Stomach (tissue), 4 donors: ENCODE data around the gene BNIP3.

ENCODE experiments used
- EP300 ChIP-seq: sonication (generic); formaldehyde crosslinking; IDR thresholded peaks from one replicate; pipeline ENCODE4 v1.6.1; 2017; ENCODE audit warnings: antibody characterized with exemption
- POLR2A ChIP-seq, 4 donors: fragments of 450-650 bp; IDR thresholded peaks; one replicate each; pipeline ENCODE4 v1.6.1; 2016; ENCODE audit warnings: antibody characterized with exemption in 4 of 4, control low read depth in 2 of 4, mild to moderate bottlenecking in 1 of 4, moderate library complexity in 1 of 4
- POLR2AphosphoS5 ChIP-seq, 3 donors: sonication (generic); formaldehyde crosslinking; IDR thresholded peaks; one replicate each; pipeline ENCODE4 v1.6.1; 2016; ENCODE audit warnings: antibody characterized with exemption in 3 of 3
- TF ChIP-seq, protein P1 (sequence below), 7 experiments: fragments of 450-650 bp in 4 of 7; fragments of 200-600 bp in 3 of 7; sonication (generic) in 3 of 7; IDR thresholded peaks; one replicate each; pipeline ENCODE4 v1.5.1; 2016 to 2019; ENCODE audit warnings: antibody characterized with exemption in 7 of 7, control low read depth in 2 of 7, mild to moderate bottlenecking in 1 of 7

DNA sequence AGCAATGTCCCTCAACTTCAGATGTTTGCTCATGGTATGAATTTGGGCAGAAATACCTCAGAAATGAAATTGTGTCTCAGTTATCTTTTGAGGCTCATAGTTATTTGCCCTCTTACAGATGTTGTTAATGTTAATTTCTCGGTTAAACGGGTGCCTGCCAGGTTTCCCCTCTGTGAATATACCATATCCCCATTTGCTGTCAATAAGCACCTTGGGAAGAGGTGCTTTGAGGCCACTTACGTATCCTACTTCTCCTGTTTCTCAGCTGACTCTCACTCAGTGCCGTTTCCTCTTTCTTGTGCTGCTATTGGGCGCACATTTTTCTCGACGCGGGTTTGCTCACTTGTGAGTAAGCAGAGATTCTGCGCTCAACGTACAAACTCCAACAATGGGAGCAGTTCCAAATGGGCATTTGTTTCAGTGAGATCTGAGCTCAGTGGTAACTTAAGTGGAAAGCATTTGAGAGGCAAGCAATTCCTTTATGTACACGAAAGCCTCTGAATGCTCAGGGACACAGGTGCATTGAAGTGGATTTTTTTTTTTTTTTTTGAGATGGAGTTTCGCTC is 49.3 kb upstream of the BNIP3 start:
- TF ChIP-seq, protein P1, sequence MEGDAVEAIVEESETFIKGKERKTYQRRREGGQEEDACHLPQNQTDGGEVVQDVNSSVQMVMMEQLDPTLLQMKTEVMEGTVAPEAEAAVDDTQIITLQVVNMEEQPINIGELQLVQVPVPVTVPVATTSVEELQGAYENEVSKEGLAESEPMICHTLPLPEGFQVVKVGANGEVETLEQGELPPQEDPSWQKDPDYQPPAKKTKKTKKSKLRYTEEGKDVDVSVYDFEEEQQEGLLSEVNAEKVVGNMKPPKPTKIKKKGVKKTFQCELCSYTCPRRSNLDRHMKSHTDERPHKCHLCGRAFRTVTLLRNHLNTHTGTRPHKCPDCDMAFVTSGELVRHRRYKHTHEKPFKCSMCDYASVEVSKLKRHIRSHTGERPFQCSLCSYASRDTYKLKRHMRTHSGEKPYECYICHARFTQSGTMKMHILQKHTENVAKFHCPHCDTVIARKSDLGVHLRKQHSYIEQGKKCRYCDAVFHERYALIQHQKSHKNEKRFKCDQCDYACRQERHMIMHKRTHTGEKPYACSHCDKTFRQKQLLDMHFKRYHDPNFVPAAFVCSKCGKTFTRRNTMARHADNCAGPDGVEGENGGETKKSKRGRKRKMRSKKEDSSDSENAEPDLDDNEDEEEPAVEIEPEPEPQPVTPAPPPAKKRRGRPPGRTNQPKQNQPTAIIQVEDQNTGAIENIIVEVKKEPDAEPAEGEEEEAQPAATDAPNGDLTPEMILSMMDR (IDR thresholded peaks at IDR 0.05): no peak
- no peak for TF ChIP-seq POLR2A (IDR thresholded peaks at IDR 0.05)
- TF ChIP-seq EP300: no peak
- TF ChIP-seq POLR2AphosphoS5 (IDR thresholded peaks at IDR 0.05): no peak
